NT2/D1 (cell line): ENCODE data around the gene BRIP1.

ENCODE experiments used
- SUZ12 ChIP-seq: IDR thresholded peaks from 2 replicates; pipeline ENCODE4 v1.6.1; 2011; ENCODE audit not compliant: insufficient read length, insufficient read depth; ENCODE audit errors: extremely low read depth
- YY1 ChIP-seq: IDR thresholded peaks from 2 replicates; pipeline ENCODE4 v1.6.1; 2011; ENCODE audit not compliant: insufficient read length, insufficient read depth
- ZNF274 ChIP-seq: IDR thresholded peaks from 2 replicates; pipeline ENCODE4 v1.6.1; 2011; ENCODE audit warnings: mild to moderate bottlenecking, low read depth, low read length

GRCh38 chr17:61872099-61872498 is 8.8 kb upstream of the BRIP1 start:
- TF ChIP-seq SUZ12, result no peak
- TF ChIP-seq YY1, result no peak
- no peak for TF ChIP-seq ZNF274
